Activated CD4-positive, CD25-positive, alpha-beta regulatory T cell treated with anti-CD3 and anti-CD28 coated beads, Interleukin-2, amount 50 U/mL, for 72 hours (primary cell): ENCODE measurements around the gene HRH4.

Experiments
- DNase-seq: peaks from one replicate; pipeline ENCODE4 v3.0.0; 2021

The HRH4 gene

GRCh38 chr18:24460388-24460787 lies at the start of gene HRH4:
Gene HRH4 (plus strand): TSS chr18:24460637. CDS start chr18:24460729, 92 bp downstream.
- DNase-seq = no peak

GRCh38 chr18:24413148-24413547 lies 47.3 kb upstream of the HRH4 start:
- no peak for DNase-seq

- DNase-seq = no peak
Observed at GRCh38 chr18:24414349-24415003, 46.0 kb upstream of the HRH4 start.

GRCh38 chr18:24417480-24417879 lies 43.0 kb upstream of the HRH4 start:
- no peak for DNase-seq

- no peak for DNase-seq
Observed at GRCh38 chr18:24420551-24420950, 39.9 kb upstream of the HRH4 start.

- DNase-seq = no peak
Observed at GRCh38 chr18:24421831-24422230, 38.6 kb upstream of the HRH4 start.

- no peak for DNase-seq
Observed at GRCh38 chr18:24426073-24426397, 34.4 kb upstream of the HRH4 start.

- DNase-seq = peak; percentile 90
Observed at GRCh38 chr18:24426398-24427294, 33.8 kb upstream of the HRH4 start, which contains the start of gene IMPACT. Gene IMPACT (plus strand): TSS chr18:24426670. CDS start chr18:24426757, 87 bp downstream.

- no peak for DNase-seq
Observed at GRCh38 chr18:24427484-24427883, 33.0 kb upstream of the HRH4 start.

- DNase-seq = no peak
Observed at GRCh38 chr18:24428709-24429108, 31.7 kb upstream of the HRH4 start.

- DNase-seq = no peak
Observed at GRCh38 chr18:24429188-24429587, 31.2 kb upstream of the HRH4 start.

GRCh38 chr18:24432618-24433017 lies 27.8 kb upstream of the HRH4 start:
- DNase-seq = no peak

- DNase-seq = no peak
Observed at GRCh38 chr18:24436939-24437338, 23.5 kb upstream of the HRH4 start.

- no peak for DNase-seq
Observed at GRCh38 chr18:24443870-24444269, 16.6 kb upstream of the HRH4 start.

- no peak for DNase-seq
Observed at GRCh38 chr18:24446453-24446852, 14.0 kb upstream of the HRH4 start.

- DNase-seq = no peak
Observed at GRCh38 chr18:24446953-24447538, 13.4 kb upstream of the HRH4 start.

GRCh38 chr18:24447961-24448360 lies 12.5 kb upstream of the HRH4 start:
- no peak for DNase-seq

- DNase-seq = no peak
Observed at GRCh38 chr18:24456549-24456948, 3.9 kb upstream of the HRH4 start.

GRCh38 chr18:24459772-24460171 lies 665 bp upstream of the HRH4 start:
- DNase-seq = no peak

- no peak for DNase-seq
Observed at GRCh38 chr18:24461996-24462395, 1.6 kb downstream of the HRH4 start.

- no peak for DNase-seq
Observed at GRCh38 chr18:24462838-24463775, 2.7 kb downstream of the HRH4 start.

- no peak for DNase-seq
Observed at GRCh38 chr18:24465486-24465885, 5.0 kb downstream of the HRH4 start.

GRCh38 chr18:24466771-24467170 lies 6.3 kb downstream of the HRH4 start:
- no peak for DNase-seq
